Sigmoid colon (tissue), 4 donors: Measurements from ENCODE around the gene SPNS2.
A peak's percentile ranks its signal among the peaks of the same experiment; 100 is the strongest.

Source experiments
- EP300 ChIP-seq, 4 donors: sonication (generic); formaldehyde crosslinking; IDR thresholded peaks; one replicate each; pipeline ENCODE4 v1.6.1; 2017; ENCODE audit warnings: antibody characterized with exemption in 4 of 4
- POLR2A ChIP-seq, 2 donors: fragments of 450-650 bp; IDR thresholded peaks; one replicate each; pipeline ENCODE4 v1.6.1; 2016; ENCODE audit warnings: antibody characterized with exemption in 2 of 2, mild to moderate bottlenecking in 2 of 2, moderate library complexity in 2 of 2
- POLR2AphosphoS5 ChIP-seq, 4 donors: sonication (generic); formaldehyde crosslinking; IDR thresholded peaks; one replicate each; pipeline ENCODE4 v1.6.1; 2017; ENCODE audit warnings: antibody characterized with exemption in 4 of 4
- TF ChIP-seq, protein P1 (sequence below), 4 experiments: fragments of 450-650 bp in 3 of 4; fragments of 200-600 bp in 1 of 4; IDR thresholded peaks; one replicate each; pipeline ENCODE4 v1.5.1; 2016 to 2019; ENCODE audit warnings: antibody characterized with exemption in 4 of 4, mild to moderate bottlenecking in 3 of 4, moderate library complexity in 2 of 4

DNA sequence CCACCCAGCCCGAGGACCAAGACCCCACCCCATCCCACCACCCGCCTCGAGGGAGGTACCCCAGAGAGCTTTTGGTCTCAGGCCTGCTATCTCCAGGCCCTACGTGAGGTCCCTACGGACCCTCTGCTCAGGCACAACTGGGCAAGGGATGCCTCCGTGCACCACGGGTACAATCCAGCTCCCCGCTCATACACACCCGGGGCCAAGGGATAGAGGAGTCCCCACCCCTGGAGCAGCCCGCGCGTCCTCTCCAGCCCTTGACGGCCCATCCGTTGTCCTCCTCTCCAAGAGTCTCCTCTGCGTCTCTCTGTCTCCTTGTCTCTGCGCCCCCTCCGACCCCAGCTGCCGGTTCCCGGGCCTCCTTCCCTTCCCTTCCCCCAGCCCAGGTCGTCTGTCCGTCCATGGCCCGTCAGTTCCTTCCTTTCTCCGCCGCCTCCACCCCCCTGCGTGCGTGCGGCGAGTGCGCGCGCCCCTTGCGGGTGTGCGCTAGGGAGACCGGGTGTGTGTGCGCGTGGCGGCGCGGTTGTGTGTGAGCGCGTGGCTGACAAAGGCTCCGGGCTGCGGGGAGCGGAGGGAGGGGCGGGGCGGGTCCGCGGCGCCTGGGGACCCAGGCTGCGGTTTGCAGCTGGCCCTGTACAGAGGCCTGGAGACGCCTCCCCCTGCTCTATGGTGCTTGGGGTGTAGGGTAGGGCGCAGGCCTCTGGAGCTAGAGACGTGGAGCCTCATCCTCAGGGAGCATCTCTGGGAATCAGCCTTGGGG lies 930 bp downstream of the SPNS2 start:
- TF ChIP-seq, protein P1, sequence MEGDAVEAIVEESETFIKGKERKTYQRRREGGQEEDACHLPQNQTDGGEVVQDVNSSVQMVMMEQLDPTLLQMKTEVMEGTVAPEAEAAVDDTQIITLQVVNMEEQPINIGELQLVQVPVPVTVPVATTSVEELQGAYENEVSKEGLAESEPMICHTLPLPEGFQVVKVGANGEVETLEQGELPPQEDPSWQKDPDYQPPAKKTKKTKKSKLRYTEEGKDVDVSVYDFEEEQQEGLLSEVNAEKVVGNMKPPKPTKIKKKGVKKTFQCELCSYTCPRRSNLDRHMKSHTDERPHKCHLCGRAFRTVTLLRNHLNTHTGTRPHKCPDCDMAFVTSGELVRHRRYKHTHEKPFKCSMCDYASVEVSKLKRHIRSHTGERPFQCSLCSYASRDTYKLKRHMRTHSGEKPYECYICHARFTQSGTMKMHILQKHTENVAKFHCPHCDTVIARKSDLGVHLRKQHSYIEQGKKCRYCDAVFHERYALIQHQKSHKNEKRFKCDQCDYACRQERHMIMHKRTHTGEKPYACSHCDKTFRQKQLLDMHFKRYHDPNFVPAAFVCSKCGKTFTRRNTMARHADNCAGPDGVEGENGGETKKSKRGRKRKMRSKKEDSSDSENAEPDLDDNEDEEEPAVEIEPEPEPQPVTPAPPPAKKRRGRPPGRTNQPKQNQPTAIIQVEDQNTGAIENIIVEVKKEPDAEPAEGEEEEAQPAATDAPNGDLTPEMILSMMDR (IDR thresholded peaks at IDR 0.05) = no peak
- TF ChIP-seq POLR2A (IDR thresholded peaks at IDR 0.05) (no peak), POLR2AphosphoS5 (IDR thresholded peaks at IDR 0.05) (peak in 2 of 4 donors; percentile 11 to 15), EP300 (IDR thresholded peaks at IDR 0.05) (no peak)
